ENCODE measurements around the gene TATDN3.

DNA sequence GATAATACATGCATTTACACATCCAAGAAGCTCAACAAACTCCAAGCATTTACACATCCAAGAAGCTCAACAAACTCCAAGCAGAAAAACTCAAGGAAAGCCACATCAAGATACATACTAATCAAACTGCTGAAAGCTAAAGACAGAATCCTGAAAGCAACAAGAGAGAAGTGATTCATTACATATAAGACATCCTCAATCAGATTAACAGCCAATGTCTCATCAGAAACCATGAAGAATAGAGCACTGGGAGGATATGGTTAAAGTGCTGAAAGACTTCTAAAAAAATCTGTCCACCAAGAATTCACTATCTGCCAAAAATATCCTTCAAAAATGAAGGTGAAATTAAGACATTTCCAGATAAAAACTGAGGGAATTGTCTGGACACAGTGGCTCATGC lies 46.4 kb upstream of the TATDN3 start:
- TF ChIP-seq, protein P1, sequence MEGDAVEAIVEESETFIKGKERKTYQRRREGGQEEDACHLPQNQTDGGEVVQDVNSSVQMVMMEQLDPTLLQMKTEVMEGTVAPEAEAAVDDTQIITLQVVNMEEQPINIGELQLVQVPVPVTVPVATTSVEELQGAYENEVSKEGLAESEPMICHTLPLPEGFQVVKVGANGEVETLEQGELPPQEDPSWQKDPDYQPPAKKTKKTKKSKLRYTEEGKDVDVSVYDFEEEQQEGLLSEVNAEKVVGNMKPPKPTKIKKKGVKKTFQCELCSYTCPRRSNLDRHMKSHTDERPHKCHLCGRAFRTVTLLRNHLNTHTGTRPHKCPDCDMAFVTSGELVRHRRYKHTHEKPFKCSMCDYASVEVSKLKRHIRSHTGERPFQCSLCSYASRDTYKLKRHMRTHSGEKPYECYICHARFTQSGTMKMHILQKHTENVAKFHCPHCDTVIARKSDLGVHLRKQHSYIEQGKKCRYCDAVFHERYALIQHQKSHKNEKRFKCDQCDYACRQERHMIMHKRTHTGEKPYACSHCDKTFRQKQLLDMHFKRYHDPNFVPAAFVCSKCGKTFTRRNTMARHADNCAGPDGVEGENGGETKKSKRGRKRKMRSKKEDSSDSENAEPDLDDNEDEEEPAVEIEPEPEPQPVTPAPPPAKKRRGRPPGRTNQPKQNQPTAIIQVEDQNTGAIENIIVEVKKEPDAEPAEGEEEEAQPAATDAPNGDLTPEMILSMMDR (conservative IDR thresholded peaks at IDR 0.05; ENCODE audit: low read length): no peak
- TF ChIP-seq EZH2phosphoT487 (IDR thresholded peaks at IDR 0.05; ENCODE audit: borderline replicate concordance): no peak
